Stimulated activated CD4-positive, alpha-beta T cell treated with anti-CD3 and anti-CD28 coated beads, TNF-alpha, amount 100 ng/mL, for 1 hour (primary cell): Measurements from ENCODE around the gene GDI2.

Source experiments
- DNase-seq, 3 donors: peaks; one replicate each; pipeline ENCODE4 v3.0.0-alpha.2; 2020; ENCODE audit warnings: low read depth in 3 of 3, low spot score in 1 of 3

Gene GDI2

GRCh38 chr10:5744849-5745248 lies 68.4 kb downstream of the GDI2 start:
- no peak for DNase-seq

GRCh38 chr10:5743736-5744135 lies 69.5 kb downstream of the GDI2 start:
- no peak for DNase-seq

- DNase-seq = no peak
Measured at GRCh38 chr10:5742116-5742515, 71.1 kb downstream of the GDI2 start.

- no peak for DNase-seq
Measured at GRCh38 chr10:5741276-5741675, 72.0 kb downstream of the GDI2 start.

GRCh38 chr10:5738427-5738826 lies 74.8 kb downstream of the GDI2 start:
- DNase-seq = no peak

- no peak for DNase-seq
Measured at GRCh38 chr10:5737352-5737751, 75.9 kb downstream of the GDI2 start.

- DNase-seq = no peak
Measured at GRCh38 chr10:5736591-5736990, 76.6 kb downstream of the GDI2 start.

- DNase-seq = no peak
Measured at GRCh38 chr10:5735119-5735518, 78.1 kb downstream of the GDI2 start.

- DNase-seq = no peak
Measured at GRCh38 chr10:5732141-5732540, 81.1 kb downstream of the GDI2 start.

GRCh38 chr10:5731559-5731958 lies 81.7 kb downstream of the GDI2 start:
- DNase-seq = no peak

GRCh38 chr10:5730766-5731165 lies 82.5 kb downstream of the GDI2 start:
- DNase-seq = no peak

- DNase-seq = no peak
Measured at GRCh38 chr10:5723692-5724091, 89.5 kb downstream of the GDI2 start.

GRCh38 chr10:5720182-5720581 lies 93.1 kb downstream of the GDI2 start:
- DNase-seq = no peak

- no peak for DNase-seq
Measured at GRCh38 chr10:5719546-5719945, 93.7 kb downstream of the GDI2 start.
